ENCODE measurements around the gene PLCL2. TPM values are rescaled to one million over a fixed set of nuclear protein-coding genes. Genes with fewer than 3 reads are reported as not detected.

Gene PLCL2
- total and polyA plus RNA-seq, 2 donors (not counting 3 experiments of a cell fraction or from before 2014, with no cell fraction given): 2.3 to 10.7 TPM

- TF ChIP-seq GATA2 (IDR thresholded peaks at IDR 0.05; ENCODE audit: insufficient read depth, insufficient read length, low read depth, low read length): no peak
- no peak for TF ChIP-seq MYC (IDR thresholded peaks at IDR 0.05; ENCODE audit: low read depth, low read length)
- no peak for TF ChIP-seq FOS (IDR thresholded peaks at IDR 0.05; ENCODE audit: borderline replicate concordance, insufficient read depth, low read length)
- TF ChIP-seq, protein P1, sequence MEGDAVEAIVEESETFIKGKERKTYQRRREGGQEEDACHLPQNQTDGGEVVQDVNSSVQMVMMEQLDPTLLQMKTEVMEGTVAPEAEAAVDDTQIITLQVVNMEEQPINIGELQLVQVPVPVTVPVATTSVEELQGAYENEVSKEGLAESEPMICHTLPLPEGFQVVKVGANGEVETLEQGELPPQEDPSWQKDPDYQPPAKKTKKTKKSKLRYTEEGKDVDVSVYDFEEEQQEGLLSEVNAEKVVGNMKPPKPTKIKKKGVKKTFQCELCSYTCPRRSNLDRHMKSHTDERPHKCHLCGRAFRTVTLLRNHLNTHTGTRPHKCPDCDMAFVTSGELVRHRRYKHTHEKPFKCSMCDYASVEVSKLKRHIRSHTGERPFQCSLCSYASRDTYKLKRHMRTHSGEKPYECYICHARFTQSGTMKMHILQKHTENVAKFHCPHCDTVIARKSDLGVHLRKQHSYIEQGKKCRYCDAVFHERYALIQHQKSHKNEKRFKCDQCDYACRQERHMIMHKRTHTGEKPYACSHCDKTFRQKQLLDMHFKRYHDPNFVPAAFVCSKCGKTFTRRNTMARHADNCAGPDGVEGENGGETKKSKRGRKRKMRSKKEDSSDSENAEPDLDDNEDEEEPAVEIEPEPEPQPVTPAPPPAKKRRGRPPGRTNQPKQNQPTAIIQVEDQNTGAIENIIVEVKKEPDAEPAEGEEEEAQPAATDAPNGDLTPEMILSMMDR (IDR thresholded peaks at IDR 0.05; ENCODE audit: extremely low read depth in 1 of 2, insufficient read depth in 1 of 2, low read depth in 1 of 2, low read length in 2 of 2): no peak
- TF ChIP-seq JUN (IDR thresholded peaks at IDR 0.05; ENCODE audit: borderline replicate concordance, insufficient read depth, insufficient read length, low read depth): no peak
- no peak for TF ChIP-seq POLR2A (IDR thresholded peaks at IDR 0.05; ENCODE audit: low read depth, low read length)
- no peak for TF ChIP-seq MAX (IDR thresholded peaks at IDR 0.05; ENCODE audit: insufficient read depth, insufficient read length)
- TF ChIP-seq EZH2 (IDR thresholded peaks at IDR 0.05; ENCODE audit: borderline replicate concordance, low read depth, low read length, severe bottlenecking): no peak
- TF ChIP-seq POLR2AphosphoS5 (IDR thresholded peaks at IDR 0.05; ENCODE audit: insufficient read depth, low read depth, low read length): no peak
- ChIA-PET POLR2A (no interaction called here), CTCF (no interaction called here)
- Histone ChIP-seq H3K27me3 (ENCODE audit: control insufficient read depth in 2 of 2, insufficient read depth in 2 of 2, low read length in 2 of 2) (no peaks in the 10 kb centered on the region), H3K27ac (ENCODE audit: insufficient read depth, low read depth, low read length) (no peak overlapping the region), H3K4me1 (ENCODE audit: control insufficient read depth, extremely low read depth, insufficient read depth, low read length) (no peaks in the 10 kb centered on the region), H3K9me1 (replicated peaks; ENCODE audit: control insufficient read depth, extremely low read depth, insufficient read depth, low read length) (no peaks in the 10 kb centered on the region), H4K20me1 (replicated peaks; ENCODE audit: control insufficient read depth, extremely low read depth, insufficient read depth, low read length) (no peaks in the 10 kb centered on the region), H3K79me2 (ENCODE audit: control insufficient read depth, insufficient read depth, low read length) (no peaks in the 10 kb centered on the region), H3K4me2 (ENCODE audit: insufficient read depth, low read length) (no peak overlapping the region), H2AFZ (ENCODE audit: low read depth, low read length) (no peak overlapping the region), H3K4me3 (replicated peaks in 1 of 3; ENCODE audit: insufficient read depth in 1 of 3, low read depth in 1 of 3, low read length in 3 of 3) (no peak overlapping the region), H3K9ac (replicated peaks; ENCODE audit: extremely low read depth, insufficient read depth, low read length) (no peak overlapping the region), H3K36me3 (ENCODE audit: control insufficient read depth in 2 of 2, extremely low read depth in 1 of 2, insufficient read depth in 2 of 2, low read length in 2 of 2) (no peaks in the 10 kb centered on the region), H3K9me3 (replicated peaks; ENCODE audit: control insufficient read depth, insufficient read depth, low read length) (no peaks in the 10 kb centered on the region)
- DNase-seq (ENCODE audit: low read depth, low spot score) (no peak), FAIRE-seq (no peak)
- BruUV-seq (replicated peaks): no TSS peak
- intact Hi-C loops (cut with micrococcal nuclease): no loop called here
- dilution Hi-C loops (cut with MboI; ENCODE audit: extremely low pct_ligation_motif_present, low sequenced_read_pairs): no loop called here
These were observed 180.6 kb downstream of the PLCL2 start for GRCh38 chr3:17065315-17065714.
